OCI-M2 (cell line): ENCODE measurements around the gene MSANTD1.

Experiments
- DNase-seq: peaks from one replicate; lab custom pipeline; 2025; ENCODE audit not compliant: unreplicated experiment; lab: John Stamatoyannopoulos, UW

Gene MSANTD1

DNA sequence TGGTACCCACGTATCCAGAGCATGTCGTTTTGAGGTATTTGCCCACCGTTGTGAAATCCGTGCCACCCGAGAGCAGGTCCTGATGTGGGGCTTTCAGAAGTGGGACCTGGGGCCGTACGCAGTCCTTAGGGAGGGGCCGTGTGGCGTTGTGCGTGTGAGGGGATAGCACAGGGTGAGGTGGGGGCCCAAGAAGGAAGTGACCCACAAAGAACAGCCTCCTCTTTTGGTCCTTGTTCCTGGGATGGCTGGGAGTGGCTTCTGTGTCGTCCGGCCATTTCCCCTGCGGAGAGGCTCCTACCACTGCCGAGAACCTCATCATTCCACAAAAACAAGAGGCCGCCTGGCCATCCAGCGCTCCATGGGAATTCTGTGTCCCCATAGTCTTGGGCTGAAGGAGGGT is 17.0 kb upstream of the MSANTD1 start:
- no peak for DNase-seq

DNA sequence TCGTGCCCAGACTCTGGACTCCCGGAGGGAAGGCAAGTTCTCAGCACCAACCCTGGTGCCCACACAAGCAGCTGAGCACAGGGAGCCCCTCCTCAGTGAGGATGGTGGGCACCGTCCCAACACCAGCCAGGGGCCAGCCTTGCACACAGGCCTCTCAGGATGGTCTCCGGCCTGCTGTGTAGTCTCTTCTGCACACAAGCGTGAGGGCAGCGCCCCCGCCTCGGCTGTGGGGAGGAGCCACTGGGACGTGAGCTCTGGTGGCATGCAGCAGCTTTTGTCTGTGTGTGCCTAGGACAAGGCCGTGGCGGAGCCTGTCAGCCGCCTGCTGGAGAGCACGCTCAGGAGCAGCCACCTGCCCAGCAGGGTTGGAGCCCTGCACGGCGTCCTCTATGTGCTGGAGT is 16.1 kb upstream of the MSANTD1 start:
- DNase-seq = no peak

DNA sequence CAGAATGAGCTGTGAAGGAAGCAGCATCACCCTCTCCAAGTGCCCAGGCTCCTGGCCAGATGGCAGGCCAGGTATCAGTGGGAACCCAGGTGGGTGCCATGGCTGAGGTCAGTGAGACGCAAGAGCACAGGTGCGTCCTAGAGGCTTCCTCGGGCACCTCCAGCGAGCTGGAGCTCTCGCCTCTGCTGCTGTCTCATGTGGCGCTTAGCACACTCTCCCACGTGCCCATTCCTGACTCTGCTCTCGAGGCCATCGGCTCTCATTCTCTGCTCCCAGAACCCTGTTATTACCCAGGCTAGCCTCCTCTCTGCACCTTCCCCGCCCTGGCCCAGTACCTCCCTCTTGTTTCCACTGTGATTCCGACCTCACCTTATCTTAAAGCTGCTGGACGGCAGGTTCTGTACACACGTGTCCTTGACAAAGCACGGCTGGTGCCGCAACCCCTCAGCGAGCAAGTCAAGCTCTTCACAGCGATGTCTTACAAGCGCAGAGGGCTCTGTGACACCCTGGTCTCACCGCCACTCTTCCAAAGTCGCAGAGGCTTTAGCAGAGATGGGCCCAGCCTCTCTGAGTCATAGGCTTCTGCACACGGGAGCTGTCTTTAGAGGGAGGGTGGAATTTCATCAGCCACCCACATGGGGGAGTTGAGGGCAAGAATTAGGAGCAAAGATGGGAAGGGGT is 15.4 kb upstream of the MSANTD1 start:
- no peak for DNase-seq

DNA sequence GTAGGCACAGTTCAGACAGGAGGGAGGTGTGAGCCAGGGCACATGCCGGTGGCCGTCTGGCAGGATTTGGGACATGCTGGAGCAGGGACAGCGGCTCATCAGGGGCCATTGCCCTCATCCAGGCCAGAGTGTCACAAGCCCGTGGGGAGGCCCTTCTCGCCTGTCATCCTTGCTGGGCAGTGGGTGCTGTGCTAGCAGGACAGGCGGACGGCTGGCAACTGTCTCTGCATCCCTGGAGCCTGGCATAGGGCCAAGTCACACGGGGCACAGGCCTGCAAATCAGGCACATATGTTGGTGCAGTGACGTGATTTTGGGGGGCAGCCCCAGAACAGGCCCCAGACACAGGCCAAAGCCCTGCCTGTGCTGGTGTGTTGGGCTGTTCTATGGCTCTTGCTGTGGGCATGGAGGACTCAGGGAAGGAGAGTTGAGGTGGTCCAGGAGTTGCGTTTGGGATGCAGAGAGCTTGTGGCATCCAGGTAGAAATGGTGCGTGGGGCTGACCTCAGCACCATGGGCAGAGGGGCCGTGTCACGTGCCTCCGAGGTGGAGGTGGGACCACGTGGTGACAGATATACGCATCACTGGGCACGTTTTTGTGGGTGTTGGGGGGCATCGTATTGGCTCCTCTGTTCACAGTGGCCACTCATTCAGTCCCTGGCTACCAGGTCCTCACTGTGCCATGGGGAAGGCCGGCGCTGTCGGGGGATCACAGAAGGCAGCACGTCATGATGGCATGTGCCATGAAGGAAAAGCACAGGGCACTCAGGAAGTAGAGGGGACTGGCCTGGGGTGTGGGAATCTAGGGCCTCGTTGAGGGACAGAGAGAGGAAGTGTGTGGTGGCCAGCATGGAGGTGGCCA is 14.6 kb upstream of the MSANTD1 start:
- no peak for DNase-seq

DNA sequence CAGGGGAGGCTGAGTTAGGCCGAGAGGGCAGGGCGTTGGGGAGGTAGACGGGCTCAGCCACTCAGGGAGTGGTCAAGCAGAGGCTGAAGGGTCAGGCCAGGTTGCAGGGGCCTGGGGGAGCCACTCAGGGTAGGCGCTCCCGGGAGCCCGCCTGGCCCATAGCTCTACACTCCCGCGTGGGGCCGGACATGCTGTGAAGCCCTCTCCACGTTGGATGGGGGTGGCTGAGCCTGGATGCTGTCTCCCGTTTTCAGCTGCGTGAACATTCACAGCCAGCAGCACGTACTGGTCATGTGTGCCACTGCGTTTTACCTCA is 14.0 kb upstream of the MSANTD1 start:
- no peak for DNase-seq

DNA sequence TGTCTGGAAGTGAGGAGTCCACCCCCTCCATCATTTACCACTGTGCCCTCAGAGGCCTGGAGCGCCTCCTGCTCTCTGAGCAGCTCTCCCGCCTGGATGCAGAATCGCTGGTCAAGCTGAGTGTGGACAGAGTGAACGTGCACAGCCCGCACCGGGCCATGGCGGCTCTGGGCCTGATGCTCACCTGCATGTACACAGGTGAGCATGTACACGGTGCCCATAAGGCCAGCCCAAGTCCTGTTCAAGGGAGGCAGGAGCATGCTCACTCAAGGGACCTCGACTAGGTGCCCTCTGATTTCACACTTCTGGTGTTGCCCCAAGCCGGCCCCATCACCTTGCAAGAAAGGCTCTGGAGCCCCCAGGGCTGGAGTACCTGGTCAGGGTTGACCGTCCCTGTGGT is 13.4 kb upstream of the MSANTD1 start:
- DNase-seq = no peak

DNA sequence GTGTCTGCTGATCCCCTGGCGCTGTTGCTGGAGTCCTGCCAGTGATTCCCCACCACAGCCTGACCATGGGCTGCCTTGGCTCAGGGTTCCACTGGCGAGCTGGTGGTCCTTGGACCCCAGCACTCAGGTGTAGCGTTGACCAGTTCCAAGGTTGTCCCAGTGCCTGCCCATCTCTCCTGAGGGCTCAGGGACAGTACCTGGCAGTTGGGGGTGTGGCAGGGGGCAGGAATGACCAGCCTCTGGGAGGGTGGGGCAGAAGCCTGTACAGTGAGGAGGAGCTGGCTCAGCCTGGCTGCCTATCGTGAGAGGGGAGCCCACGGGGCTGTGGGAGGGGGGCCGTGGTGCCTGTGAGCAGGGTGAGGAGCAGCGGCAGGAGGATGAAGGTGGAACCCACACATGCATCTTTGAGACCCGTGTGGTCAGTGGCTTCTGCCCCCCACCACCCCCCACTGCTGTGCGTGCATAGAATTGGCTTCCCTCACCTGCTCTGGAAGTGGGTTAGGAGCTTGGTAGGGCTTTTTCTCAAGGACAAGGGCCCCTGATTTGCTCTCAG is 12.6 kb upstream of the MSANTD1 start:
- DNase-seq = no peak

DNA sequence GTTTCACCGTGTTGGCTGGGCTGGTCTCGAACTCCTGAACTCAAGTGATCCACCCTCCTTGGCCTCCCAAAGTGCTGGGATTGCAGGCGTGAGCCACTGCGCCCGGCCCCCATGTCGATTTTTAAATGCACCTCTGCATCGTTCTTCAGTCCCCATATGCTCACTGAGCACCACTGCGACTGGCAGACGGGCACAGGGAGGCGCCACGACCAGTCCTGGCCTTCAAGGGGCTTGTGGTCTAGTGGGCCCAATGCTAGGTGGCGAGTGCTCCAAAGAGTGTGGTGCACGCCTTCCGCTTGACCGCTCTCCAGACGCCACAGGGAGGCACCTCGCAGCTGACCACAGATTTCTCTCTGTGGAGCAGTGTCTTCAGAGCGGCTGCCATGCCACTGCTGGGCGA is 11.7 kb upstream of the MSANTD1 start:
- no peak for DNase-seq

DNA sequence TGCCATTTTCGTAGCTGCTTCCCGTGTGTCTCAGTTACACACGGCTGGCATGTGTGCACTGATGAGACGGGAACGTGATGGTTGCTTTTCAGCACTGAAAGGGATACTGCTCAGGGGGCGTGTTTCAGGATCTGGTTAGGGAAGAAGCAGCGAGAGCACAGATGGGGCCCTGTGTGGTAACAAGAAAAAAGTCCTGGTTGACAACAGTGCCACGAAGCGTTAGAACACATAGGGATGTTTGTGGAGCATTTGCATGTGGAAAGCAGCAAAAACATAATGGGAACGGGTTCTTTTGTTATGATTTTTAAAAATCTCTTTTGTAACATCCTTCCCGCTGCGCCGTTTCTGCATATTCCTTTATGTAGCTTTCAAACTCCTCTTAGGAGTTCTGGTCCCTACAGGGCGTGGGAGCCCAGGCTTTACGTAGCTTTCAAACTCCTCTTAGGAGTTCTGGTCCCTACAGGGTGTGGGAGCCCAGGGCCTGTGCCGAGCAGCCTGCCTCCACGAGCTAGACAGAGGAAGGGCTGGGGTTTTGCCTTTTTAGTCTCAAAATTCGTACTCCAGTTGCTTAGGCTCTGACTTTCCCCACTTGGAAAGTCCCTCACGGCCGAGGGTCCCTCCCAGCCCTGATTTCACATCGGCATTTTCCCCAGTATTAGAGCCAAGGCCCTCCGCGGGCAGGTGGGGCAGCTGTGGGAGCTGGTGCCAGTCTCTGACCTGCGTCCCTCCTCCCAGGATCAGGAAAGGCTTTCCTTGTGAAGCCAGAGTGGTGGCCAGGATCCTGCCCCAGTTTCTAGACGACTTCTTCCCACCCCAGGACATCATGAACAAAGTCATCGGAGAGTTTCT is 11.0 kb upstream of the MSANTD1 start:
- DNase-seq = no peak

DNA sequence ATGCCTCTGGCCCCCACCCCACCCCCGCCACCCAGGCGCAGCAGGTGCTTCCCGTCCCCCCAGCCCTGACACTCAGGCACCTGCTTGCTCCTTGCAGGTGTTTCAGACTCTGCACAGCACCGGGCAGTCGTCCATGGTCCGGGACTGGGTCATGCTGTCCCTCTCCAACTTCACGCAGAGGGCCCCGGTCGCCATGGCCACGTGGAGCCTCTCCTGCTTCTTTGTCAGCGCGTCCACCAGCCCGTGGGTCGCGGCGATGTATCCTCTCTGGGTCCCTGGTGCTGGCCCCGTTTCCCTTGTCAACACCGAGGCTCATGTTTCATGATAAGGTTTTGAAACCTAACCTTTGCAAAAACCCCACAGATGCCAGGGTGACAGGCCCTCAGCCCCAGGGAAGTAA is 10.2 kb upstream of the MSANTD1 start:
- DNase-seq = no peak

DNA sequence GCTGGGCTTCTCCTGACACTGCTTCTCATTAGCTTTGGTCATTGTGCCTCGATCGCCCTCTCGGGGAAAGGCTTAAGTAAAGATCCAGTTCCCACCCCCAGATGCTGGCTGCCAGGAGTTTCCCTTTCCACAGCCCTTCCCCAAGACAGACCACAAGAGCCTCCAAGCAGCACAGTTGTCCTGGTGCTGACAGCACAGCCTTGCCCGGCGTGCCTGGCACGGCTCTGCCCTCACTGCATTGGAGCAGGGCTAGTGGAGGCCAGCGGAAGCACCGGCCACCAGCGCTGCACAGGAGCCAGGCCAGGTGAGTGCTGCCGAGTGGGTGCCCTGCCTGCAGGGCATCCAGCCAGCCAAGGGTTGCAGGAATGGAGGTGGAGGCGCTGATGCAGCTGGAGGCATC is 9.7 kb upstream of the MSANTD1 start:
- no peak for DNase-seq

DNA sequence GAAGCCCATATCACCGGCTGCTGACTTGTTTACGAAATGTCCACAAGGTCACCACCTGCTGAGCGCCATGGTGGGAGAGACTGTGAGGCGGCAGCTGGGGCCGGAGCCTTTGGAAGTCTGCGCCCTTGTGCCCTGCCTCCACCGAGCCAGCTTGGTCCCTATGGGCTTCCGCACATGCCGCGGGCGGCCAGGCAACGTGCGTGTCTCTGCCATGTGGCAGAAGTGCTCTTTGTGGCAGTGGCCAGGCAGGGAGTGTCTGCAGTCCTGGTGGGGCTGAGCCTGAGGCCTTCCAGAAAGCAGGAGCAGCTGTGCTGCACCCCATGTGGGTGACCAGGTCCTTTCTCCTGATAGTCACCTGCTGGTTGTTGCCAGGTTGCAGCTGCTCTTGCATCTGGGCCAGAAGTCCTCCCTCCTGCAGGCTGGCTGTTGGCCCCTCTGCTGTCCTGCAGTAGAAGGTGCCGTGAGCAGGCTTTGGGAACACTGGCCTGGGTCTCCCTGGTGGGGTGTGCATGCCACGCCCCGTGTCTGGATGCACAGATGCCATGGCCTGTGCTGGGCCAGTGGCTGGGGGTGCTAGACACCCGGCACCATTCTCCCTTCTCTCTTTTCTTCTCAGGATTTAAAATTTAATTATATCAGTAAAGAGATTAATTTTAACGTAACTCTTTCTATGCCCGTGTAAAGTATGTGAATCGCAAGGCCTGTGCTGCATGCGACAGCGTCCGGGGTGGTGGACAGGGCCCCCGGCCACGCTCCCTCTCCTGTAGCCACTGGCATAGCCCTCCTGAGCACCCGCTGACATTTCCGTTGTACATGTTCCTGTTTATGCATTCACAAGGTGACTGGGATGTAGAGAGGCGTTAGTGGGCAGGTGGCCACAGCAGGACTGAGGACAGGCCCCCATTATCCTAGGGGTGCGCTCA is 8.7 kb upstream of the MSANTD1 start:
- no peak for DNase-seq

DNA sequence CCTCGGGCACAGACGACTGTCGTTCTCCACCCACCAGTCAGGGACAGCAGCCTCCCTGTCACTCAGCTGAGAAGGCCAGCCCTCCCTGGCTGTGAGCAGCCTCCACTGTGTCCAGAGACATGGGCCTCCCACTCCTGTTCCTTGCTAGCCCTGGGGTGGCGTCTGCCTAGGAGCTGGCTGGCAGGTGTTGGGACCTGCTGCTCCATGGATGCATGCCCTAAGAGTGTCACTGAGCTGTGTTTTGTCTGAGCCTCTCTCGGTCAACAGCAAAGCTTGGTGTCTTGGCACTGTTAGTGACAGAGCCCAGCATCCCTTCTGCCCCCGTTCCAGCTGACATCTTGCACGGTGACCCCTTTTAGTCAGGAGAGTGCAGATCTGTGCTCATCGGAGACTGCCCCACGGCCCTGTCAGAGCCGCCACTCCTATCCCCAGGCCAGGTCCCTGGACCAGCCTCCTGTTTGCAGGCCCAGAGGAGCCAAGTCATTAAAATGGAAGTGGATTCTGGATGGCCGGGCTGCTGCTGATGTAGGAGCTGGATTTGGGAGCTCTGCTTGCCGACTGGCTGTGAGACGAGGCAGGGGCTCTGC is 7.9 kb upstream of the MSANTD1 start:
- no peak for DNase-seq

DNA sequence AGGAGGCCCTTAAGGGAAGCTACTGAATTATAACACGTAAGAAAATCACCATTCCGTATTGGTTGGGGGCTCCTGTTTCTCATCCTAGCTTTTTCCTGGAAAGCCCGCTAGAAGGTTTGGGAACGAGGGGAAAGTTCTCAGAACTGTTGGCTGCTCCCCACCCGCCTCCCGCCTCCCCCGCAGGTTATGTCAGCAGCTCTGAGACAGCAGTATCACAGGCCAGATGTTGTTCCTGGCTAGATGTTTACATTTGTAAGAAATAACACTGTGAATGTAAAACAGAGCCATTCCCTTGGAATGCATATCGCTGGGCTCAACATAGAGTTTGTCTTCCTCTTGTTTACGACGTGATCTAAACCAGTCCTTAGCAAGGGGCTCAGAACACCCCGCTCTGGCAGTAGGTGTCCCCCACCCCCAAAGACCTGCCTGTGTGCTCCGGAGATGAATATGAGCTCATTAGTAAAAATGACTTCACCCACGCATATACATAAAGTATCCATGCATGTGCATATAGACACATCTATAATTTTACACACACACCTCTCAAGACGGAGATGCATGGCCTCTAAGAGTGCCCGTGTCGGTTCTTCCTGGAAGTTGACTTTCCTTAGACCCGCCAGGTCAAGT is 6.9 kb upstream of the MSANTD1 start:
- DNase-seq = no peak

DNA sequence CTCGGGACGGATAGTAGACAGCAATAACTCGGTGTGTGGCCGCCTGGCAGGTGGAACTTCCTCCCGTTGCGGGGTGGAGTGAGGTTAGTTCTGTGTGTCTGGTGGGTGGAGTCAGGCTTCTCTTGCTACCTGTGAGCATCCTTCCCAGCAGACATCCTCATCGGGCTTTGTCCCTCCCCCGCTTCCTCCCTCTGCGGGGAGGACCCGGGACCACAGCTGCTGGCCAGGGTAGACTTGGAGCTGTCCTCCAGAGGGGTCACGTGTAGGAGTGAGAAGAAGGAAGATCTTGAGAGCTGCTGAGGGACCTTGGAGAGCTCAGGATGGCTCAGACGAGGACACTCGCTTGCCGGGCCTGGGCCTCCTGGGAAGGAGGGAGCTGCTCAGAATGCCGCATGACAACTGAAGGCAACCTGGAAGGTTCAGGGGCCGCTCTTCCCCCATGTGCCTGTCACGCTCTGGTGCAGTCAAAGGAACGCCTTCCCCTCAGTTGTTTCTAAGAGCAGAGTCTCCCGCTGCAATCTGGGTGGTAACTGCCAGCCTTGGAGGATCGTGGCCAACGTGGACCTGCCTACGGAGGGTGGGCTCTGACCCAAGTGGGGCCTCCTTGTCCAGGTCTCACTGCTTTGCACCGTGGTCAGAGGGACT is 5.7 kb upstream of the MSANTD1 start:
- no peak for DNase-seq

DNA sequence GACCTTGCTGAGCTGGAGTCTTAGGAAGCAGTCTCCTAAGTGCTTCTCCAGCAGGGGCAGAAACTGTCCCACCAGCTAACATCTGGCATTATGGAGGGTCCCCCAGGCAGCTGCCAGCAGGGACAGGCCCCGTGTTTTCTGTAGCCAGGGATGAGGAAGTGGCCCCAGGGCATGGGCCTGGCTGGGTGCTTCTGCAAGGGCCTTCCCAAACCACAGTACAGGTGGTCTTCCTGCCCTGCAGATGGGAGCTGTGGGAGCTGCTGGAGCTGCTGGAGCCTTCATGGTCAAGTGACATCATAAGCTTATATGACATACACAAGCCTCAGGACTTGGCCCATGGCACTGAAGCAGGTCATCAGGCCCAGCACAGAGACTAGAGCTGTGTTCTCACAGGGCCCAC is 5.0 kb upstream of the MSANTD1 start:
- no peak for DNase-seq

DNA sequence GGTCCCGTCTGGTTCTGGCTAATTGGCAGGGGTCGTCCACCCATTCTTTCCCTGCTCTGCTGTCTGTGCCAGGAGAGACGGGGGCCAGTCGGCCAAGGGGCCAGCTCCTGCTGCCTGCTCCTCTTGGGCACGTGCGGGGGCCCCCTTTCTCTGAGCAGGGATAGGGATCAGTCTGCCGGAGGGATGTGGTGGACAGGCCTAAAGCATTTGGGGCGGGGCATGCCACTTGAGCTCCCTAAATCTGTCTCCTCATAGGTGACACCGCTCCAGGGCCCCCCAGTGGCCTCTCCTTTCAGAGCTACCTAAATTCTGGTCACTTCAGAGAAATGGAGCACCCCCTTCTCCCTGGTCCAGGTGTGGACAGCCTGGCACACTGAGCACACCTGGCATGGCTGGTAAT is 4.2 kb upstream of the MSANTD1 start:
- no peak for DNase-seq

DNA sequence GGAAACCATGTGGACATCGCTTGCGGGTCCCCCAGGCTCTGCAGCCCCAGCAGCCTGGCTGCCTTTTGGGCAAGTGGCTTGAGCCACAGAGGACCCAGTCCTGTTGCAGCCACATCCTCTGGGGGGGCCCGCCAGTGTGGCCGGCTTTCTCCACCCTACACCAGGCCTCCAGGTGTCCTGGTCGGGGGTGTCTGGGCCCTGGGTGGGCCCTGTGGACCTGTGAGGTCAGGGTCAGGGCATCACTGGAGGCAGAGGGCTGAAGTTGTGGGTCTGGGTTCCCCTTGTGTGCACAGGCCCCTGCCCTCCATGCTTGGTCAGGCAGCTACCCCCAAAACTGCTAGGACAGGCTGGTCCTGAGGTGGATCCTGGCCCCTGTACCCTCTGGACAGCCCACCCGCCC is 3.3 kb upstream of the MSANTD1 start:
- DNase-seq = no peak
